NT2/D1 (cell line): ENCODE results near the gene TOM1.

Experiments
- DNase-seq: peaks from one replicate; pipeline ENCODE4 v3.0.0-alpha.2; 2011; ENCODE audit warnings: low read depth, low spot score
- H3K27me3 ChIP-seq: 2 replicates; pipeline ENCODE4 v1.6.0; 2011; ENCODE audit warnings: mild to moderate bottlenecking; ENCODE audit not compliant: insufficient read length, insufficient read depth
- H3K36me3 ChIP-seq: 2 replicates; pipeline ENCODE4 v1.6.1; 2011; ENCODE audit warnings: mild to moderate bottlenecking, low read length, mixed read lengths; ENCODE audit not compliant: insufficient read depth, insufficient read length
- H3K4me1 ChIP-seq: 2 replicates; pipeline ENCODE4 v1.5.1; 2011; ENCODE audit not compliant: insufficient read depth, insufficient read length
- H3K4me3 ChIP-seq: 2 replicates; pipeline ENCODE4 v1.5.1; 2011; ENCODE audit warnings: low read depth; ENCODE audit not compliant: insufficient read length
- H3K9ac ChIP-seq: 2 replicates; pipeline ENCODE4 v1.6.0; 2011; ENCODE audit warnings: low read depth; ENCODE audit not compliant: insufficient read length
- H3K9me3 ChIP-seq: 2 replicates; pipeline ENCODE4 v1.5.1; 2011; ENCODE audit warnings: mild to moderate bottlenecking, low read length; ENCODE audit not compliant: insufficient read depth
- SUZ12 ChIP-seq: IDR thresholded peaks from 2 replicates; pipeline ENCODE4 v1.6.1; 2011; ENCODE audit not compliant: insufficient read length, insufficient read depth; ENCODE audit errors: extremely low read depth
- YY1 ChIP-seq: IDR thresholded peaks from 2 replicates; pipeline ENCODE4 v1.6.1; 2011; ENCODE audit not compliant: insufficient read length, insufficient read depth
- ZNF274 ChIP-seq: IDR thresholded peaks from 2 replicates; pipeline ENCODE4 v1.6.1; 2011; ENCODE audit warnings: mild to moderate bottlenecking, low read depth, low read length

Gene TOM1

DNA sequence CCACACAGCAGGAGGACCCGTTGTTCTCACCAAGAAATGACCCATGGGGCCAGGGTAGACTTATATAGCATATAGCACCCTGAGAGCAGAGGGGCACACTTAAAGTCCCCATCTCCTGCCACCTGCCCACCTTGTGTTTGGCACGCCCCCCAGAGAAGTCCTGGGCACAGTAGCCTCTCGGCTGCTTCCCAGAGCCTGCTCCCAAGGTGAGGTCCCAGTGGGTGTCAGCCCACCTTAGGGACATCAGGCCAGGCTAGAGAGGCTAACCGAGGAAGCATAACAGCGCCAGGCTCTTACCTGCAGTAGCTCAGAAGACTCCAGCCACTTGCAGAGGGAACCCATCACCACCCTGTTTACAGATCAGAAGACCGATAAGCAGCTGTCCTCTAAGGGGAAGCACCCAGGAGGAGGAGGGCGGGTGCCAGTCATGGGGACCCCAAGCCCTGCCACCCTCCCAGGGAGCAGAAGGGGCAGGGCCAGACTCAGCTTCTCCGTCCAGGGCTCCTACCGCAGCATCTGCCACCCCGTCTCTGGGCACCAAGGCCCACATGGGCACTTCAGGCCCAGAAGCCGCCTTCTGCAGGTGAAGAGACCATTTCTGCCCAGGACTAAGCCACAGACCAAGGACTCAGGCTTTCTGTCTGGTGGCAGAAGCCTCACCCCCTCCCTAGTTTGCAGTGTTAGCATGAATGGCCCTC, 46.3 kb downstream of the TOM1 start:
- H3K27me3 ChIP-seq, result no peaks in the 10 kb centered on the region
- H3K36me3 ChIP-seq, result peaks cover 31% of the 10 kb centered on the region
- H3K9ac ChIP-seq, result peak overlapping the region; percentile 17
- DNase-seq, result no peak
- H3K4me3 ChIP-seq, result no peak overlapping the region
- peaks cover 7% of the 10 kb centered on the region for H3K4me1 ChIP-seq
- H3K9me3 ChIP-seq, result no peaks in the 10 kb centered on the region
- TF ChIP-seq SUZ12 (no peak), ZNF274 (no peak), YY1 (no peak)

DNA sequence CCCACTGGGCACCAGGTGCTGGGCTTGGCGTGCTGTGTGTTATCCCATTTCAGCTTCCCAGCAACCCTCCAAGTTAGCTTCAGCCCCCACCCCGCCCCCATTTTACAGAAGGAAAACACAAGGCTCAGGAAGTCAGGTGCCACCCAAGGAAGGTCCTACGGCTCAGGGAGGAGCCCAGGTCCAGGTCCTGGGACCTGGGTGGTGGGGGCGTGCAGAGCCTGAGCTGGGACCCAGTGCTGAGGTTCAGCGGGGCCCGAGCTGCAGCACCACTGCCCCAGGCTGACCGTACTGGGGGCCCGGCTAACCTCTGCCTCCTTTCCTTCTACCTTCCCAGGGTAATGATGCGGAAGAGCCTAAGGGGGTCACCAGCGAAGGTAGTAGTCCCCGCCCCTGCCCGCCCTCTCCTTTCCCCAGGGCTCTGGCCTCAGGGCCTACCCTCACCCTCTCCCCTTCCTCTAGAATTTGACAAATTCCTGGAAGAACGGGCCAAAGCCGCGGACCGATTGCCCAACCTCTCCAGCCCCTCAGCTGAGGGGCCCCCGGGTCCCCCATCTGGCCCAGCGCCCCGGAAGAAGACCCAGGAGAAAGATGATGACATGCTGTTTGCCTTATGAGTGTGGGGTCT, 47.0 kb downstream of the TOM1 start:
- TF ChIP-seq SUZ12, result no peak
- no peak for TF ChIP-seq ZNF274
- no peak for TF ChIP-seq YY1
- Histone ChIP-seq H3K9ac (no peak overlapping the region), H3K4me1 (peaks cover 11% of the 10 kb centered on the region), H3K4me3 (no peak overlapping the region), H3K27me3 (peaks cover 7% of the 10 kb centered on the region), H3K9me3 (no peaks in the 10 kb centered on the region), H3K36me3 (peaks cover 24% of the 10 kb centered on the region)
- no peak for DNase-seq

DNA sequence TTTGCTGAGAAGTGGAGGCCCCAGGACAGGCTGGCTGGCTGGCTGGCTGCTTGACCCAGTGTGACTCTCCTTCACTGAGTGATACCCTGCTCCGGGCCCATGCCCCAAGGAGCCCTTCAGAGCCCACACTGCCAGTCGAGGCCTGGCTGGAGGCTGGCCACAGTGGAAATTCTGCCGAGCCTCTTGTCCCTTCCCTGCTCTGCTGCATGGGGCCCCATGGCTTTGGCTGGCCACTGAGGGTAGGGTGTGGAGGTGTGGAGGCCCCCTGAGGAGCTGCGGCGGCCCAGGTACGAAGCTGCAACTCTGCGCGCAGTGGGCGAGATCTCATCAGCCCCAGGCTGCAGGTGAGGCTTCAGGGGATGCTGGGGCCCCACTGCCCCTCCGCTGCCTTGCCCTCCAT, 47.8 kb downstream of the TOM1 start:
- no peaks in the 10 kb centered on the region for H3K9me3 ChIP-seq
- no peak for DNase-seq
- H3K4me3 ChIP-seq, result no peak overlapping the region
- peaks cover 7% of the 10 kb centered on the region for H3K27me3 ChIP-seq
- TF ChIP-seq ZNF274 (no peak), YY1 (no peak), SUZ12 (no peak)
- H3K4me1 ChIP-seq, result peaks cover 12% of the 10 kb centered on the region
- no peak overlapping the region for H3K9ac ChIP-seq
- H3K36me3 ChIP-seq, result peaks cover 18% of the 10 kb centered on the region

DNA sequence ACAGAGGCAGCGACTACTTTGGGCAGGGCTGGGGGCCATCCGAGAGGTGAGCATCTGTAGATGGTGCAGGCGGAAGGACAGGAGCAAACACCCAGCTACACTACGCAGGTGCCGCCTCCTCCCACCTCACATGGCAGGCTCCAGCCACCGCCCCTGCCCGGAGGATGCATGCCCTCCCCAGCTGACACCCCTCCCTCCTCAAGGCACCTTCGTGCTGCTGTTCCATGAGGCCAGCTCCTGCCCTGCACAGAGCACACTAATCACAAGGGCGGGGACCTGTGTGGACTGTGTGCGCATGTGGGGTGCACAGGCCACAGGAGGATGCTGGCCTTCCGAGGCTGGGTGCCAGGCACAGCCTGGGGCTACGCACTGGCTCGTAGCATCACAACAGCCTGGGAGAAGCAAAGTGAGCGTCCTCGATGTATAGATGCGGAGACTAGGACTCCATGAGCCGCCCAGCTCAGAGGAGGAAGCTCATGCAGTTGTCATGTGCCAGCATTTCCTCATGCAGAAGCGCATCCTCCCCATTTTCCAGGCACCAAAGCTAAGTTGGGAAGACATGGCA, 48.4 kb downstream of the TOM1 start:
- Histone ChIP-seq H3K4me3 (no peak overlapping the region), H3K27me3 (peaks cover 7% of the 10 kb centered on the region), H3K4me1 (peaks cover 15% of the 10 kb centered on the region), H3K36me3 (peaks cover 12% of the 10 kb centered on the region), H3K9ac (no peak overlapping the region), H3K9me3 (no peaks in the 10 kb centered on the region)
- no peak for DNase-seq
- TF ChIP-seq YY1, result no peak
- TF ChIP-seq ZNF274, result no peak
- no peak for TF ChIP-seq SUZ12

DNA sequence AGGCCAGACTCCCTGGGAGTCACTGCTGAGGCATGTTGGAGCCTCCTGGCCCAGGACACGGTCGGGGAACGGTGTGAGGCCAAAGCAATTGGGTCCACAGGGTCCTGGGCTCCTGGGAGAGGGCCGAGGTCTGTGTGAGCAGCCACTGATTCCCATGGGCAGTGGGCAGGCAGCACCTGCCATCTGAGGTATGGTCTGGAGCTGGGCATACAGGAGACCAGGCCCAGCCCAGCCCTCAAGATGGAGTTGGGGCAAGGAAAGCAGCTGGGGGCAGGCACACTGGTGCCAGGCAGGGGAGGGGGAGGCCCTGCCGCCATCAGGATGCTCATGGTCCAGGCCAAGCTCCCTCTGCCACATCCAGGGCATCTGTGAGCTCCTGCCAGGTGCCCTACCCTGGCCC, 49.0 kb downstream of the TOM1 start:
- Histone ChIP-seq H3K9me3 (no peaks in the 10 kb centered on the region), H3K9ac (no peak overlapping the region), H3K36me3 (peaks cover 6% of the 10 kb centered on the region), H3K4me3 (no peak overlapping the region), H3K4me1 (peaks cover 15% of the 10 kb centered on the region), H3K27me3 (peaks cover 7% of the 10 kb centered on the region)
- TF ChIP-seq SUZ12 (no peak), ZNF274 (no peak), YY1 (no peak)
- DNase-seq, result no peak

DNA sequence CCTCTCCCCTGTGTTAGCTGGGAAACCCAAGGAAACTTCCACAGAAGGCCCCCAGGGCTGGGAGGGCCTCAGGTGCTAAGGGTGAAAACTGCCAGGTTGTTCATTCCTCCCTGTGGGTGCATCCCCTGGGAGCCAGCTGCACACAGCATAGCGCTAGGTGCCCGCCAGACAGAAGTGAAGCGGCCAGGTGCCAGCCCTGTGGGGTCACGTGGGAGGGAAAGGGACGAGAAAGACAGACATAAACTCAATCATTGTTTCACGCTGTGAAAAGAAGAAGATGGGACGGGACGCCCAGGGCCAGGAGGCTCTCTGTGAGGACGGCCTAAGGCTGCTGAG, 49.6 kb downstream of the TOM1 start:
- no peak for TF ChIP-seq ZNF274
- TF ChIP-seq SUZ12, result no peak
- no peak for TF ChIP-seq YY1
- Histone ChIP-seq H3K27me3 (peaks cover 7% of the 10 kb centered on the region), H3K4me3 (no peak overlapping the region), H3K4me1 (peaks cover 15% of the 10 kb centered on the region), H3K9ac (peak overlapping the region; percentile 21), H3K9me3 (no peaks in the 10 kb centered on the region), H3K36me3 (peaks cover 6% of the 10 kb centered on the region)
- no peak for DNase-seq

DNA sequence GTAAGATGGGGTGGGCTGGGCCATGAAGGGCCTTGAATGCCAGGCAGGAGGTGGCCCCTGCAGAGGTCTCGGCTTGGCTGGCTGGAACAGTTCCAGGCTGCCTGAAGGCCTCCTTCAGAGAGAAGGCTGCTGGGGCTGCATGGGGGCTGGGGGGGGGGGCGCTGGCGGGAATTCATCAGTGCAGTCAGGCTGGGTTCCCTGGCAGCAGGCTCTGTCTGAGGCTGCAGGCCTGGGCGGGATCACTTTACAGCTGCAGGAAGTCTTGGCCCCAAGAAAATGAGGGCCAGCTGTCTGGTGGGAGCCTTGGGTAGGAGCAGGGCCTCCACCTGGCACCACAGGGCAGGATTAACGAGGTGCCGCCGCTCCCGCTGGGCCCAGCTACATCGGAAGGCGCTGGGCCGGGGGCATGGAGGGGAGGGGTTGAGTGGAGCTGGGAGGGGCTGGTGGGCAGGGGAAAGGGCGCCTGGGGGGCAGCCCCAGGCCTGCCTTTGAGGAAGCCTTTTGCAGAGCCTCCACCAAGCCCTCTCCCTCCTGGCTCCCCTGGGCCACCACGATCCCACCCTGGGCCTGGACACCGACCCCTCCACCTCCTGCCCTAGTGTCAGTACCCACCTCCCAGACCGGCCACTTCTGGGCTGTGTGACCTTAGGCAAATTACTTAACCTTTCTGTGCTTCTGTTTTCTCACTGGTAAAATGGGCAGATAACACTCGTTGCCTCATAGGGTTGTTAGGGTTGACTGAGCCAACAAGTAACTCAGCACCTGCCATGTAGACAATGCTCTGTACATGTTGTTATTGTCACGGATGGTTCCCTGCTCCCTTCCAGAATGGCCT, 50.2 kb downstream of the TOM1 start:
- Histone ChIP-seq H3K9me3 (no peaks in the 10 kb centered on the region), H3K4me1 (peaks cover 15% of the 10 kb centered on the region), H3K27me3 (peaks cover 7% of the 10 kb centered on the region), H3K9ac (peak overlapping the region; percentile 43), H3K4me3 (no peak overlapping the region), H3K36me3 (peaks cover 6% of the 10 kb centered on the region)
- TF ChIP-seq SUZ12, result no peak
- TF ChIP-seq ZNF274, result no peak
- TF ChIP-seq YY1, result no peak
- no peak for DNase-seq
